GM19043 (cell line): ENCODE results near the gene TOP3B.

Experiments used
- ATAC-seq: cut with Tn5 transposase; IDR thresholded peaks from one replicate; pipeline ENCODE4 v1.9.1; 2021; ENCODE audit warnings: low read depth; ENCODE audit not compliant: unreplicated experiment

TOP3B gene

GRCh38 chr22:22013559-22014284 is 31.1 kb upstream of the TOP3B start:
- ATAC-seq: no peak

- ATAC-seq: no peak
Measured at GRCh38 chr22:22011964-22012363, 29.4 kb upstream of the TOP3B start.

GRCh38 chr22:22010358-22010757 is 27.8 kb upstream of the TOP3B start:
- ATAC-seq: no peak

- no peak for ATAC-seq
Measured at GRCh38 chr22:22009661-22010060, 27.1 kb upstream of the TOP3B start.

GRCh38 chr22:22006596-22006990 is 24.0 kb upstream of the TOP3B start:
- no peak for ATAC-seq

- ATAC-seq: no peak
Measured at GRCh38 chr22:22005945-22006595, 23.5 kb upstream of the TOP3B start.

GRCh38 chr22:22003233-22003632 is 20.6 kb upstream of the TOP3B start:
- ATAC-seq: no peak

GRCh38 chr22:22002526-22003055 is 20.0 kb upstream of the TOP3B start:
- no peak for ATAC-seq

GRCh38 chr22:22001664-22002525 is 19.3 kb upstream of the TOP3B start:
- no peak for ATAC-seq

GRCh38 chr22:21998595-21999247 is 16.1 kb upstream of the TOP3B start:
- no peak for ATAC-seq

- ATAC-seq: no peak
Measured at GRCh38 chr22:21996175-21996720, 13.7 kb upstream of the TOP3B start.

GRCh38 chr22:21995660-21996059 is 13.1 kb upstream of the TOP3B start:
- ATAC-seq: no peak

- ATAC-seq: no peak
Measured at GRCh38 chr22:21994881-21995444, 12.4 kb upstream of the TOP3B start.

GRCh38 chr22:21992593-21993237 is 10.1 kb upstream of the TOP3B start:
- no peak for ATAC-seq

- ATAC-seq: no peak
Measured at GRCh38 chr22:21991774-21992173, 9.2 kb upstream of the TOP3B start.

GRCh38 chr22:21991304-21991596 is 8.7 kb upstream of the TOP3B start:
- ATAC-seq: no peak

- ATAC-seq: no peak
Measured at GRCh38 chr22:21990445-21991303, 8.1 kb upstream of the TOP3B start.

- ATAC-seq: no peak
Measured at GRCh38 chr22:21989049-21989448, 6.5 kb upstream of the TOP3B start.

GRCh38 chr22:21985214-21985613 is 2.6 kb upstream of the TOP3B start:
- ATAC-seq: no peak
